Progenitor cell of endocrine pancreas (in vitro differentiated cells): Measurements from ENCODE around the gene PRKCZ. TPM values are rescaled to one million over a fixed set of nuclear protein-coding genes. Genes with fewer than 3 reads are reported as not detected.
A peak's percentile ranks its signal among the peaks of the same experiment; 100 is the strongest.

Experiments
- DNase-seq: peaks from one replicate; pipeline ENCODE4 v3.0.0; 2021; ENCODE audit warnings: low spot score; ENCODE audit not compliant: unreplicated experiment
- H3K27ac Mint-ChIP-seq: 2 replicates; pipeline ENCODE4 v1.8.0; 2021; ENCODE audit warnings: mild to moderate bottlenecking, moderate library complexity, mixed read lengths
- H3K27me3 Mint-ChIP-seq: 2 replicates; pipeline ENCODE4 v1.8.0; 2021; ENCODE audit warnings: mixed read lengths
- H3K36me3 Mint-ChIP-seq: 2 replicates; pipeline ENCODE4 v1.8.0; 2022; ENCODE audit warnings: mixed read lengths; ENCODE audit not compliant: insufficient read depth
- H3K4me1 Mint-ChIP-seq: 2 replicates; pipeline ENCODE4 v1.8.0; 2021; ENCODE audit warnings: low read depth, mixed read lengths
- H3K4me3 Mint-ChIP-seq: 2 replicates; pipeline ENCODE4 v1.8.0; 2021; ENCODE audit warnings: low read depth, mild to moderate bottlenecking, moderate library complexity, mixed read lengths
- H3K9me3 Mint-ChIP-seq: 2 replicates; pipeline ENCODE4 v1.8.0; 2021; ENCODE audit warnings: low read depth, mixed read lengths
- CTCF ChIP-seq: fragments of 200-600 bp; sonication (generic); IDR thresholded peaks from one replicate; pipeline ENCODE4 v1.5.0; 2021; ENCODE audit warnings: antibody characterized with exemption, mild to moderate bottlenecking; ENCODE audit not compliant: unreplicated experiment
- total RNA-seq: library from RNA; stranded (reverse); gene quantifications from 2 replicates; pipeline ENCODE4 v1.2.1, GENCODE V29; 2021

PRKCZ gene
- total RNA-seq, 1 donor from 2014 or later = 71.5 TPM

GRCh38 chr1:2134266-2134620 is 84.0 kb downstream of the PRKCZ start:
- Mint-ChIP-seq H3K27ac (peak overlapping the region; percentile 88), H3K9me3 (no peaks in the 10 kb centered on the region), H3K4me3 (peak overlapping the region; percentile 42), H3K27me3 (no peaks in the 10 kb centered on the region), H3K36me3 (peaks cover 1% of the 10 kb centered on the region), H3K4me1 (peaks cover 39% of the 10 kb centered on the region)
- no peak for TF ChIP-seq CTCF
- no peak for DNase-seq

GRCh38 chr1:2134621-2135307 is 84.6 kb downstream of the PRKCZ start:
- no peaks in the 10 kb centered on the region for H3K27me3 Mint-ChIP-seq
- peaks cover 1% of the 10 kb centered on the region for H3K36me3 Mint-ChIP-seq
- no peak for DNase-seq
- no peaks in the 10 kb centered on the region for H3K9me3 Mint-ChIP-seq
- no peak for TF ChIP-seq CTCF
- peaks cover 39% of the 10 kb centered on the region for H3K4me1 Mint-ChIP-seq
- peak overlapping the region; percentile 42 for H3K4me3 Mint-ChIP-seq
- peak overlapping the region; percentile 97 for H3K27ac Mint-ChIP-seq

- Mint-ChIP-seq H3K27ac (peak overlapping the region; percentile 97), H3K27me3 (no peaks in the 10 kb centered on the region)
- DNase-seq = peak; percentile 46
Measured at GRCh38 chr1:2135441-2135841, 85.2 kb downstream of the PRKCZ start.

GRCh38 chr1:2135941-2136340 is 85.7 kb downstream of the PRKCZ start:
- Mint-ChIP-seq H3K27ac (peak overlapping the region; percentile 97), H3K4me3 (peak overlapping the region; percentile 35), H3K9me3 (no peaks in the 10 kb centered on the region), H3K36me3 (peaks cover 3% of the 10 kb centered on the region), H3K4me1 (peaks cover 39% of the 10 kb centered on the region), H3K27me3 (no peaks in the 10 kb centered on the region)
- no peak for TF ChIP-seq CTCF
- DNase-seq = no peak

More at GRCh38 chr1:2135441-2135841, 85.2 kb downstream of the PRKCZ start:
- no peak for TF ChIP-seq CTCF
- peak overlapping the region; percentile 35 for H3K4me3 Mint-ChIP-seq
- H3K36me3 Mint-ChIP-seq = peaks cover 3% of the 10 kb centered on the region
- no peaks in the 10 kb centered on the region for H3K9me3 Mint-ChIP-seq
- H3K4me1 Mint-ChIP-seq = peaks cover 39% of the 10 kb centered on the region

- no peak for DNase-seq
- peaks cover 39% of the 10 kb centered on the region for H3K4me1 Mint-ChIP-seq
- peak overlapping the region; percentile 82 for H3K27ac Mint-ChIP-seq
- H3K9me3 Mint-ChIP-seq = no peaks in the 10 kb centered on the region
- H3K36me3 Mint-ChIP-seq = peaks cover 3% of the 10 kb centered on the region
- H3K27me3 Mint-ChIP-seq = no peaks in the 10 kb centered on the region
- no peak for TF ChIP-seq CTCF
- H3K4me3 Mint-ChIP-seq = no peak overlapping the region
Measured at GRCh38 chr1:2136386-2137235, 86.4 kb downstream of the PRKCZ start.
